Measurements from ENCODE around the gene PCDH9.

Gene PCDH9

DNA sequence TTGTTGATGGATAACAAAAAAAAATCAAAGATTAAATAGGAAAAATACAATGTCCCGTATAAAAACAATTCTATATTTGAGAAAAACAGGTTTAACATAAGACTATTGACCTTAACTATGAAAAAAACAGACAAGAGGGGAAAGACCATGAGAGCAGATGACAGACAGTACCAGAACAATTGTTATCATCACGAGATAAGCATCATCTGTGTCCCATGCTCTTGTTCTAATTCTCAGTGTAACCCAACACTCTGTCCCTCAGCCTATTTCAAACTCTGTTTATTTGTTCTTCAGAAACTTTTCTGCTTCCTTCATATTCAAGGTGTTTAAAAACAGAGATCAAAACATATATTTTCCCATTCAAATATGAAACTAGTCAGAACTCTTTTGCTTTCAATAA, 216.4 kb downstream of the PCDH9 start:
- POLR2A ChIA-PET: no interaction called here
- CTCF ChIA-PET: no interaction called here
- TF ChIP-seq, protein P1, sequence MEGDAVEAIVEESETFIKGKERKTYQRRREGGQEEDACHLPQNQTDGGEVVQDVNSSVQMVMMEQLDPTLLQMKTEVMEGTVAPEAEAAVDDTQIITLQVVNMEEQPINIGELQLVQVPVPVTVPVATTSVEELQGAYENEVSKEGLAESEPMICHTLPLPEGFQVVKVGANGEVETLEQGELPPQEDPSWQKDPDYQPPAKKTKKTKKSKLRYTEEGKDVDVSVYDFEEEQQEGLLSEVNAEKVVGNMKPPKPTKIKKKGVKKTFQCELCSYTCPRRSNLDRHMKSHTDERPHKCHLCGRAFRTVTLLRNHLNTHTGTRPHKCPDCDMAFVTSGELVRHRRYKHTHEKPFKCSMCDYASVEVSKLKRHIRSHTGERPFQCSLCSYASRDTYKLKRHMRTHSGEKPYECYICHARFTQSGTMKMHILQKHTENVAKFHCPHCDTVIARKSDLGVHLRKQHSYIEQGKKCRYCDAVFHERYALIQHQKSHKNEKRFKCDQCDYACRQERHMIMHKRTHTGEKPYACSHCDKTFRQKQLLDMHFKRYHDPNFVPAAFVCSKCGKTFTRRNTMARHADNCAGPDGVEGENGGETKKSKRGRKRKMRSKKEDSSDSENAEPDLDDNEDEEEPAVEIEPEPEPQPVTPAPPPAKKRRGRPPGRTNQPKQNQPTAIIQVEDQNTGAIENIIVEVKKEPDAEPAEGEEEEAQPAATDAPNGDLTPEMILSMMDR (IDR thresholded peaks at IDR 0.05; ENCODE audit: insufficient read depth, low read length, missing control alignments): no peak
- DNase-seq (ENCODE audit: low read depth, low spot score): no peak
- H3K4me3 ChIP-seq (ENCODE audit: low read depth, low read length): no peak overlapping the region

DNA sequence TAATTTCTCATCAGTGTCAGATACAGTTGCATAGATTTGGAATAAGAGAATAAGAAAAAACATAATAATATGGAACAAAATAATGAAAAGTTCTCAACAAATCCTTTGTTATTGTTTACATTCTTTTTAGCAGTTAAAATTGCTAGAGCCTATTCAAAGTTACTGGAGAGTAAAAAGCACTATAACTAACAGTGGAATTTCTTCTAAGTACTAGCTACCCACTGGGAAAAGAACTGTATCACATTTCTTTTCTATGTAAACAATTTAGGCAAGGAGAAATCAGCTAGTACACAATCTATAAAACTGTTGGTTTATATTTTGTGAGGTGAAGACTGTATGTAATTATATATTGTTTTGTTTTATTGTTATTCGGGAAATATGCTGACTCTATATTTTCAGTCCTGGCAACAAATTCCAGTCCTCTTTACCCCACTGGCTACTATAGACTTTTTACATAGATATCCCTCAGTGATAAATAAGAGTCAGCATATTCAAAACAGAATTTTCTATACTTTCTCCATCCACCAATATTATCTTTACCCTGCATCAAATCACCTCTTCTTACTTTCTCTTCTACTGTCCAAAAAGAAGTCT, 222.0 kb downstream of the PCDH9 start:
- TF ChIP-seq, protein P1 (IDR thresholded peaks at IDR 0.05; ENCODE audit: insufficient read depth, low read length, missing control alignments): no peak
- CTCF ChIA-PET: interaction anchor here (0.9 kb wide), 1 partner anchor 15 kb away, joined by 3 read pairs; no protein-coding TSS in a partner anchor
- no peak for DNase-seq (ENCODE audit: low read depth, low spot score)
- POLR2A ChIA-PET: no interaction called here
- no peak overlapping the region for H3K4me3 ChIP-seq (ENCODE audit: low read depth, low read length)

DNA sequence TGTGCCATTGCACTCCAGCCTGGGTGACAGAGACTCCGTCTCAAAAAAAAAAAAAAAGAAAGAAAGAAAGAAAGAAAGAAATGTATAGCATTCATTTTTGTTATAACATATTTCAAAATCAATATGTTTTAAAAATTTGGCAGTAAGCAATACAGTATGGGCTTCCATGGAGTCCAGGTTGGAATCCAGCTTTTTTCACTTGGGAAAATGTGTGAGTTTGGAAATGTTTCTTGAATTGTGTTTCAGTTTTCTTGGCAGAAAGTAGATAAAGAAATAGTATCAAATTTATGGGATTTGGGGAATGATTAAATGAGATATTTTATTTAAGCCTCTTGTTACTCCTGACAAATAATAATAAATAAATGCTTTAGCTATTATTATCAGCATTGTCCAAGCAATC, 225.6 kb downstream of the PCDH9 start:
- no peak for DNase-seq (ENCODE audit: low read depth, low spot score)
- ChIA-PET CTCF (interaction anchor here (1.0 kb wide), 1 partner anchor 10 kb away, joined by 3 read pairs; no protein-coding TSS in a partner anchor), POLR2A (no interaction called here)
- no peak overlapping the region for H3K4me3 ChIP-seq (ENCODE audit: low read depth, low read length)
- TF ChIP-seq, protein P1 (IDR thresholded peaks at IDR 0.05; ENCODE audit: insufficient read depth, low read length, missing control alignments): no peak

DNA sequence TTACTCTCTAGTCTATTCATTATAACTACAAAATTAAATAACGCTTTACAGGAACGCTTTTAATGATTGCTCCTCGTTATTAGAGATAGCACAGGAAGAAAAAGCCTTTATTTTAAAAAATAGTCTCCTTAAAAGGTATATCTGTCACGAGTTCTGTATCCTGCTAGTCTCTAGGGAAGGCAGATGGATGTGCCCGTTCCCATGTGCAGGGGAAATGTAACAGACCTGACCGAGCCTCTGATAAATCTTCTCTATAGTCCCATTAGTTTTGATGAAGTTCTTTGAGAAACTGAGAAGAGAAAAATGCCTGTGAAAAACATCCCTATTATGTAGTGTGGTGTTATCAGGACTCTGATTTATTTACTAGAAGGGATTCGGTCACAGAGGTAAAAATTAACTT, 226.4 kb downstream of the PCDH9 start:
- CTCF ChIA-PET: no interaction called here
- POLR2A ChIA-PET: no interaction called here
- H3K4me3 ChIP-seq (ENCODE audit: low read depth, low read length): no peak overlapping the region
- TF ChIP-seq, protein P1 (IDR thresholded peaks at IDR 0.05; ENCODE audit: insufficient read depth, low read length, missing control alignments): no peak
- DNase-seq (ENCODE audit: low read depth, low spot score): no peak

DNA sequence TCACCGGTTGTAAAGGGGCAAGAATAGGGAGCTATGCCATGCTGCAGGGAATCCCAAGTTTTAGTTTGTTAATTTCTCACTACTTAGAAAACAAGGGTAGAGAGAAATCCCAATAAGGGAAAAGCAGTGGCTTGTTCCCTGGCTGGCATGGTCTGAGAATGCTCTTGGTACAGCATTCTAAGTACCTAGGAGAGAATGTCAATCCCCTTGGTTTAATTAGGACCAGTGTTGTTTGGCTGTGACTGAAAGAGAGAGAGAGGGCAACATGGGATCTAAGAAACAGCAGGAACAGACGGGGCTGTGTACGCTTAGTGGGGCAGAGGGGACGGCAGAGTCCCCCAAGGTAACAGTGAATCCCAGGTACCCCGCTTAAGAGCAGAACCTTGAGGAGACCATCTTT, 228.8 kb downstream of the PCDH9 start:
- ChIA-PET POLR2A (no interaction called here), CTCF (no interaction called here)
- no peak overlapping the region for H3K4me3 ChIP-seq (ENCODE audit: low read depth, low read length)
- TF ChIP-seq, protein P1 (IDR thresholded peaks at IDR 0.05; ENCODE audit: insufficient read depth, low read length, missing control alignments): no peak
- no peak for DNase-seq (ENCODE audit: low read depth, low spot score)

DNA sequence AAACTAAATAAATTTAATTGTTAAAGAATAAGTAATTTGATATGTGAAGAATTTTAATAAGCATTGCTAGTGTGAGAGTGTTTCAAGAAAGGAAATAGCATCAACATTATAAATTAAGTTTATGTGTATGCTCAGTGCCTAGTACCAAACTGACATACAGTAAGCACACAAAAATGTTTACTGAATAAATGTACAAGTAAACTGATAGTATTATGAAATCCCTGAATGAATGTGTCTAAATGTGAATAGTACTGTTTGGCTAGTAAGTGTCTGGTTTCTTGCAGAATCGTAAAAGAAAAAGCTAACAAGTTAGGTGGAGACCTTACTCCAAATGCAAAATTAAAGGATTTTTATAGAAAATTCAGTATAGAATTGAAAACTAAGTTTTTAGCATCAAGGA, 233.6 kb downstream of the PCDH9 start:
- CTCF ChIA-PET: interaction anchor here (0.9 kb wide), 1 partner anchor 341 kb away, joined by 3 read pairs; no protein-coding TSS in a partner anchor
- H3K4me3 ChIP-seq (ENCODE audit: low read depth, low read length): no peak overlapping the region
- TF ChIP-seq, protein P1 (IDR thresholded peaks at IDR 0.05; ENCODE audit: insufficient read depth, low read length, missing control alignments): no peak
- POLR2A ChIA-PET: no interaction called here
- no peak for DNase-seq (ENCODE audit: low read depth, low spot score)
